Thyroid gland (tissue), 4 donors: ENCODE data around the gene PAXX. TPM values are rescaled to one million over a fixed set of nuclear protein-coding genes. Genes with fewer than 3 reads are reported as not detected.

Experiments used
- DNase-seq, 2 donors: peaks; one replicate each; pipeline ENCODE4 v3.0.0-alpha.2; 2019
- H3K27ac ChIP-seq, 3 donors: fragments of 200-600 bp; sonication (generic); 1 replicate in 2 of 3; 2 replicates in 1 of 3; pipeline ENCODE4 v1.5.1; 2016 to 2019; ENCODE audit warnings: mild to moderate bottlenecking in 1 of 3, moderate library complexity in 1 of 3
- H3K27me3 ChIP-seq: fragments of 200-600 bp; sonication (generic); one replicate; pipeline ENCODE4 v1.5.1; 2019
- H3K36me3 ChIP-seq, 2 donors: fragments of 200-600 bp; sonication (generic); one replicate each; pipeline ENCODE4 v1.5.1; 2016 to 2019
- H3K4me1 ChIP-seq, 2 donors: fragments of 200-600 bp; sonication (generic); one replicate each; pipeline ENCODE4 v1.5.1; 2017 to 2019
- H3K4me3 ChIP-seq, 3 donors: fragments of 200-600 bp; sonication (generic); replicated peaks in 1 of 3; 1 replicate in 2 of 3; 2 replicates in 1 of 3; pipeline ENCODE4 v1.5.1; 2016; ENCODE audit warnings: mild to moderate bottlenecking in 1 of 3
- H3K9me3 ChIP-seq: fragments of 200-600 bp; sonication (generic); one replicate; pipeline ENCODE4 v1.5.1; 2017
- POLR2A ChIP-seq, 2 donors: fragments of 450-650 bp; IDR thresholded peaks; one replicate each; pipeline ENCODE4 v1.6.1; 2017; ENCODE audit warnings: antibody characterized with exemption in 2 of 2, mild to moderate bottlenecking in 2 of 2, moderate library complexity in 1 of 2
- WGBS, 2 donors: methylation state at CpG; one replicate each; pipeline ENCODE4 v1.1.5; 2017; 5-methylcytosine and 5-hydroxymethylcytosine counted together
- intact Hi-C: fragments of 100-400 bp; cut with DNase I; formaldehyde crosslinking; loops from one replicate; pipeline ENCODE4 v1.15.1; 2023
- total RNA-seq, 4 donors: library from RNA; depleted of rRNA; stranded (reverse); fragments of >200 nt; gene quantifications; one replicate each; pipeline ENCODE4 v1.2.3, GENCODE V29; 2016
- TF ChIP-seq, protein P1 (sequence below), 6 experiments: fragments of 200-600 bp in 3 of 6; fragments of 450-650 bp in 3 of 6; sonication (generic) in 3 of 6; IDR thresholded peaks; one replicate each; pipeline ENCODE4 v1.5.1; 2016 to 2019; ENCODE audit warnings: antibody characterized with exemption in 6 of 6, mild to moderate bottlenecking in 2 of 6, inconsistent platforms in 1 of 6, moderate library complexity in 1 of 6

PAXX gene
- total RNA-seq, 4 donors from 2014 or later: 29.8 to 109 (median 50.7) TPM

DNA sequence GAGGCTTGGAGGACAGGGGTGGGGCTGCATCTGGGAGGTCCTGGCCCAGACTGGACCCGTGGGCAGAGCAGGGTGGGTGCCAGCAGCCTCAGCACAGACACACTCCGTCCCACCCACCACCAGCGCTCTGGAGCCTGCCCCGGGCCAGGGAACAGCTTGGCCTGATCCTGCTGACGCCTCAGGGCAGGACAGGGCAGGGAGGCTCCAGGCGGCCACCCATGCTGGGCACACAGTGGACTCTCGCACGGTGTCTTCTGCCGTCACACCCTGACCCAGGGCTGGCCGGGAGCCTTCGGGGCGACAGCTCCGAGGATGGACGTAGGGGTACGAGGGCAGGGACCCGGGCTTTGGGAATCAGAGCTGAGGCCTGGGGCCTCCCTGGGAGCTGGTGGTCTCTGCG is 23.1 kb upstream of the PAXX start:
- DNase-seq: no peak
- Histone ChIP-seq H3K9me3 (no peaks in the 10 kb centered on the region), H3K4me3 (no peak overlapping the region), H3K36me3 (no peaks in the 10 kb centered on the region), H3K4me1 (peaks cover 0 to 8% of the 10 kb centered on the region in 2 donors), H3K27me3 (no peaks in the 10 kb centered on the region), H3K27ac (no peak overlapping the region)
- TF ChIP-seq, protein P1, sequence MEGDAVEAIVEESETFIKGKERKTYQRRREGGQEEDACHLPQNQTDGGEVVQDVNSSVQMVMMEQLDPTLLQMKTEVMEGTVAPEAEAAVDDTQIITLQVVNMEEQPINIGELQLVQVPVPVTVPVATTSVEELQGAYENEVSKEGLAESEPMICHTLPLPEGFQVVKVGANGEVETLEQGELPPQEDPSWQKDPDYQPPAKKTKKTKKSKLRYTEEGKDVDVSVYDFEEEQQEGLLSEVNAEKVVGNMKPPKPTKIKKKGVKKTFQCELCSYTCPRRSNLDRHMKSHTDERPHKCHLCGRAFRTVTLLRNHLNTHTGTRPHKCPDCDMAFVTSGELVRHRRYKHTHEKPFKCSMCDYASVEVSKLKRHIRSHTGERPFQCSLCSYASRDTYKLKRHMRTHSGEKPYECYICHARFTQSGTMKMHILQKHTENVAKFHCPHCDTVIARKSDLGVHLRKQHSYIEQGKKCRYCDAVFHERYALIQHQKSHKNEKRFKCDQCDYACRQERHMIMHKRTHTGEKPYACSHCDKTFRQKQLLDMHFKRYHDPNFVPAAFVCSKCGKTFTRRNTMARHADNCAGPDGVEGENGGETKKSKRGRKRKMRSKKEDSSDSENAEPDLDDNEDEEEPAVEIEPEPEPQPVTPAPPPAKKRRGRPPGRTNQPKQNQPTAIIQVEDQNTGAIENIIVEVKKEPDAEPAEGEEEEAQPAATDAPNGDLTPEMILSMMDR (IDR thresholded peaks at IDR 0.05): no peak
- no peak for TF ChIP-seq POLR2A (IDR thresholded peaks at IDR 0.05)
- WGBS, 2 donors: 83% methylated on average over 2 of the region's 17 CpGs; no CpG with 5 or more reads in 1 of the 2 donors
- intact Hi-C loops: no loop called here

DNA sequence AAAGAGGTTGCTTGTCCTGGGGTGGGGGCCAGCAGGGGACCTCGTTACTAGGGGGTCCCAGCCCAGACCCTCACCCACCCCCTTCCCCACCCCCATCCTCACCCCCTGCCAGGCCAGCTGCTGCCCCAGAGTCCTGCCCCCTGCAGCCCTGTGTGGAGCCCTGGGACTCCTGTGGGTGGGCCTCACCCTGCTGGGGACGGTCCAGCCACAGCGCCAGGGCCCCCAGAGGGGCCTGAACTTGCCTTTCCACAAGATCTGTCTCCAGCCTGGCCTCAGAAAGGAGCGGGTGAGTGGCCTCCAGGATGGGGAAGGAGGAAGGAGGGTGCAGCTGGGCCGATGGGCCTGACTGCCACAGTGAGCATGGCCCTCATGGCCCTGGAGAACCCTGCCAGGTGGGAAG is 22.4 kb upstream of the PAXX start:
- Histone ChIP-seq H3K27me3 (no peaks in the 10 kb centered on the region), H3K27ac (no peak overlapping the region), H3K4me3 (no peak overlapping the region), H3K4me1 (peaks cover 0 to 8% of the 10 kb centered on the region in 2 donors), H3K9me3 (no peaks in the 10 kb centered on the region), H3K36me3 (no peaks in the 10 kb centered on the region)
- DNase-seq: no peak
- TF ChIP-seq, protein P1 (IDR thresholded peaks at IDR 0.05): no peak
- TF ChIP-seq POLR2A (IDR thresholded peaks at IDR 0.05): no peak
- 86% methylated on average over 2 of the region's 5 CpGs; no CpG with 5 or more reads in 1 of the 2 donors for WGBS, 2 donors
- intact Hi-C loops: no loop called here

DNA sequence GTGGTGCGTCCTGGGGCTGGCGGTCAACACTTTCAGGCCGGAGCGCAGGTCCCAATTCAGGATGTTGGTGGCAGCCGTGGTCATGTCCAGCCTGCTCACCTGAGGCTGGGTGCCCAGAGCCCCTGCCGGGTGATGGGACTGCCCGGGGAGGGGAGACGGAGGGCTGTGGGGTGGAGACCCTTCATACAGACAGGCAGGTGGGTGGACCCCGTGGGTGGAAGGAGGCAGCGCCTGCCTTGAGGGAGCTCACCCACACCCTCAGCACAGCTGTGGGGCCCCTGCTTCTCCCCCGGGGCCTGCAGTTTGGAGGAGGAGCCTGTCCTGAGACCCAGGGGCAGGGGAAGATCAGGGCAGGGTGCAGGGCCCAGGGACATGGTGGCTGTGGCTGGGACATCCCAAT is 21.9 kb upstream of the PAXX start:
- Histone ChIP-seq H3K4me3 (no peak overlapping the region), H3K9me3 (no peaks in the 10 kb centered on the region), H3K27me3 (no peaks in the 10 kb centered on the region), H3K4me1 (peaks cover 0 to 8% of the 10 kb centered on the region in 2 donors), H3K27ac (no peak overlapping the region), H3K36me3 (no peaks in the 10 kb centered on the region)
- 90 to 93% methylated on average over 7 to 10 of the region's 11 CpGs for WGBS, 2 donors
- TF ChIP-seq POLR2A (IDR thresholded peaks at IDR 0.05): no peak
- TF ChIP-seq, protein P1 (IDR thresholded peaks at IDR 0.05): no peak
- no peak for DNase-seq
- intact Hi-C loops: no loop called here

DNA sequence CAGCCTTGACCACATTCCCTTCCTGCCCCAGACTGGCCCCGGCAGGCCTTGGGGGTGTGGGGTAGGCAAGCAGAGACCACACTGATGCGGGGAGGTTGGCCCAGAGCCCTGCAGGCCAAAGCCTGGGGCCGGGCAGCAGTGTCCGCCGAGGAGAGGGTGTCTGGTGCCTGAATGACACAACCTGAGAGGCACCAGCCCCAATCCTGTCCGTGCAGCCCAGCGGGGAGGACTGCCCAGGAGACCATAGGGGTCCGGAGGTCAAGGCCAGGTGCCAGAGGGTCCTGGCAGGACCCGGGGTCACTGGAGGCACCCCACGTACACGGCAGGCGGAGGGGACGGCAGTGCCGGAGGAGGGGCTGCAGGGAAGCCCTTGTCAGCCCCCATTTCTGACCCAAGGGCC is 20.5 kb upstream of the PAXX start:
- no peaks in the 10 kb centered on the region for H3K4me1 ChIP-seq
- no peak overlapping the region for H3K4me3 ChIP-seq
- no peak overlapping the region for H3K27ac ChIP-seq
- DNase-seq: no peak
- TF ChIP-seq POLR2A (IDR thresholded peaks at IDR 0.05): no peak
- TF ChIP-seq, protein P1 (IDR thresholded peaks at IDR 0.05): no peak
- no peaks in the 10 kb centered on the region for H3K9me3 ChIP-seq
- intact Hi-C loops: no loop called here
- 64 to 79% methylated on average over 5 to 6 of the region's 14 CpGs for WGBS, 2 donors
- no peaks in the 10 kb centered on the region for H3K27me3 ChIP-seq
- H3K36me3 ChIP-seq: no peaks in the 10 kb centered on the region

DNA sequence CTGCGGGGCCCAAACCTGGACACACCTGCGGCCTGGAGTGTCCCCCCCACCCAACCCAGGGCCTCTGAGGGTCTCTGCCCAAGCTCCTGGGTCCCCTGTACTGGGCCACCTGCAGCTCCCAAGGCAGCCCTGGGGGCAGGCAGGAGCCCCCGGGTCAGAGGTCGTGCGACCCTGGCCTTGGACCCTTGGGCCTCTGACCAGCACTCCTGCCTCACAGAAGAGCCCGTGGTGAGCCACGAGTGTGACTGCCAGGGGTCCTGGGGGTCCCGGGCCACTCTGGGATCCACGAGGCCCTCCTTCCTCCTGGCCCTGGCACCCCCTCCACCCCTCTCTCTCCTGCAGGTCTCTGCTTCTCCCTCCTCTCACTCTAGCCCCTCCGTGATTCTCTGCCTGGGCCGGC is 19.9 kb upstream of the PAXX start:
- Histone ChIP-seq H3K4me1 (peaks cover 0 to 2% of the 10 kb centered on the region in 2 donors), H3K27me3 (no peaks in the 10 kb centered on the region), H3K9me3 (no peaks in the 10 kb centered on the region), H3K4me3 (no peak overlapping the region), H3K36me3 (no peaks in the 10 kb centered on the region), H3K27ac (no peak overlapping the region)
- no peak for TF ChIP-seq POLR2A (IDR thresholded peaks at IDR 0.05)
- TF ChIP-seq, protein P1 (IDR thresholded peaks at IDR 0.05): no peak
- intact Hi-C loops: no loop called here
- no peak for DNase-seq
- 93 to 96% methylated on average over 4 to 5 of the region's 11 CpGs for WGBS, 2 donors
